ENCODE data around the gene COL25A1. TPM values are rescaled to one million over a fixed set of nuclear protein-coding genes. Genes with fewer than 3 reads are reported as not detected.
A peak's percentile ranks its signal among the peaks of the same experiment; 100 is the strongest.

The COL25A1 gene
- total RNA-seq, 2 donors from 2014 or later: 4.0 to 6.2 TPM

- 86 to 100% methylated on average over 1 of the region's 1 CpG for WGBS, 2 experiments (ENCODE audit: insufficient coverage in 1 of 2, insufficient read length in 1 of 2)
These were observed 95.4 kb downstream of the COL25A1 start for GRCh38 chr4:109207061-109207460.

GRCh38 chr4:109206620-109207019 lies 95.8 kb downstream of the COL25A1 start:
- Histone ChIP-seq H3K27ac (ENCODE audit: low read depth, low read length) (no peak overlapping the region), H3K4me3 (ENCODE audit: low read length) (no peak overlapping the region), H3K9me3 (ENCODE audit: control insufficient read depth, low read length) (no peaks in the 10 kb centered on the region), H3K36me3 (ENCODE audit: control insufficient read depth, insufficient read depth, low read length) (no peaks in the 10 kb centered on the region), H3K27me3 (ENCODE audit: control insufficient read depth, insufficient read depth, low read length, poor library complexity, severe bottlenecking) (no peaks in the 10 kb centered on the region), H3K9ac (ENCODE audit: extremely low read depth, low read length, poor library complexity, severe bottlenecking) (no peak overlapping the region), H3K4me1 (ENCODE audit: control insufficient read depth, insufficient read depth, low read length) (no peaks in the 10 kb centered on the region)
- Mint-ChIP-seq H3K9me3 (no peaks in the 10 kb centered on the region), H3K27ac (no peak overlapping the region), H3K36me3 (ENCODE audit: low read depth) (no peaks in the 10 kb centered on the region), H3K27me3 (ENCODE audit: insufficient read depth) (no peaks in the 10 kb centered on the region), H3K4me1 (peaks cover 2% of the 10 kb centered on the region), H3K4me3 (no peak overlapping the region)
- no peak for TF ChIP-seq CTCF (conservative IDR thresholded peaks at IDR 0.05)
- peak; percentile 48 for DNase-seq
- 46 to 74% methylated on average over 2 to 4 of the region's 4 CpGs for WGBS, 2 experiments (ENCODE audit: insufficient coverage in 1 of 2, insufficient read length in 1 of 2)

More at GRCh38 chr4:109207061-109207460, 95.4 kb downstream of the COL25A1 start:
- no peaks in the 10 kb centered on the region for H3K9me3 ChIP-seq (ENCODE audit: control insufficient read depth, low read length)
- no peak for DNase-seq
- Mint-ChIP-seq H3K27me3 (ENCODE audit: insufficient read depth) (no peaks in the 10 kb centered on the region), H3K4me3 (no peak overlapping the region), H3K36me3 (ENCODE audit: low read depth) (no peaks in the 10 kb centered on the region), H3K27ac (no peak overlapping the region), H3K4me1 (peaks cover 2% of the 10 kb centered on the region), H3K9me3 (no peaks in the 10 kb centered on the region)
- H3K4me1 ChIP-seq (ENCODE audit: control insufficient read depth, insufficient read depth, low read length): no peaks in the 10 kb centered on the region
- H3K27me3 ChIP-seq (ENCODE audit: control insufficient read depth, insufficient read depth, low read length, poor library complexity, severe bottlenecking): no peaks in the 10 kb centered on the region
- no peak overlapping the region for H3K27ac ChIP-seq (ENCODE audit: low read depth, low read length)
- H3K36me3 ChIP-seq (ENCODE audit: control insufficient read depth, insufficient read depth, low read length): no peaks in the 10 kb centered on the region
- no peak for TF ChIP-seq CTCF (conservative IDR thresholded peaks at IDR 0.05)
- no peak overlapping the region for H3K4me3 ChIP-seq (ENCODE audit: low read length)
- H3K9ac ChIP-seq (ENCODE audit: extremely low read depth, low read length, poor library complexity, severe bottlenecking): no peak overlapping the region

GRCh38 chr4:109205186-109205585 lies 97.3 kb downstream of the COL25A1 start:
- Mint-ChIP-seq H3K27ac (no peak overlapping the region), H3K36me3 (ENCODE audit: low read depth) (no peaks in the 10 kb centered on the region), H3K4me1 (peaks cover 2% of the 10 kb centered on the region), H3K9me3 (no peaks in the 10 kb centered on the region), H3K4me3 (no peak overlapping the region), H3K27me3 (ENCODE audit: insufficient read depth) (no peaks in the 10 kb centered on the region)
- Histone ChIP-seq H3K27ac (ENCODE audit: low read depth, low read length) (no peak overlapping the region), H3K9me3 (ENCODE audit: control insufficient read depth, low read length) (no peaks in the 10 kb centered on the region), H3K4me3 (ENCODE audit: low read length) (no peak overlapping the region), H3K27me3 (ENCODE audit: control insufficient read depth, insufficient read depth, low read length, poor library complexity, severe bottlenecking) (no peaks in the 10 kb centered on the region), H3K9ac (ENCODE audit: extremely low read depth, low read length, poor library complexity, severe bottlenecking) (no peak overlapping the region), H3K4me1 (ENCODE audit: control insufficient read depth, insufficient read depth, low read length) (no peaks in the 10 kb centered on the region), H3K36me3 (ENCODE audit: control insufficient read depth, insufficient read depth, low read length) (no peaks in the 10 kb centered on the region)
- no peak for TF ChIP-seq CTCF (conservative IDR thresholded peaks at IDR 0.05)
- DNase-seq: no peak
- WGBS, 2 experiments (ENCODE audit: insufficient coverage in 1 of 2, insufficient read length in 1 of 2): 84 to 87% methylated on average over 4 to 5 of the region's 5 CpGs

Data from endodermal cell (in vitro differentiated cells).